Activated CD4-positive, alpha-beta T cell treated with anti-CD3 and anti-CD28 coated beads, Interleukin-2, amount 50 U/mL, for 48 hours (primary cell): ENCODE data around the gene CDC42SE2.
"Not testable (repeated sequence)": the region's sequence is repeated elsewhere in the genome, so short reads cannot be mapped to it uniquely, and the experiment has no call there.

Experiments
- DNase-seq, 2 experiments: peaks; one replicate each; pipeline ENCODE4 v3.0.0-alpha.2; 2020

Gene CDC42SE2

DNA sequence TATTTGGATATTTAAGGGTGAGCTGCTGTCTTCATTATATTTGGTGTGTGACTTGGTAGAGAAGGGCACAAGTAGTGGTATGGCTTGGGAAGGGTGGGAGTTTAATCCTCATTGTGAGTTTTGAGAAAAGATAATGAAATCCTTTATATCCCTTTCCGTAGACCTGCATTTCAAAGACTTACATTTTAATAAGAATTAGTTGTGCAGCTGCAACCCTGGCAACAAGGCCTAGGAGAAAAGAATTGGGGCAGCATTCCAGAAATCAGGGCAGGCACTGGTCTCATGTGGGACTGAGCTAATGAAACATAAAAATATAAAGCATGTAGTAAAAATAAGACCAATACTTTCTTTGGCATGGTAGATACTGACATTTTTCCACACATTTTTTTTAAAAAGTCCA, 60.5 kb downstream of the CDC42SE2 start:
- DNase-seq, result no peak

DNA sequence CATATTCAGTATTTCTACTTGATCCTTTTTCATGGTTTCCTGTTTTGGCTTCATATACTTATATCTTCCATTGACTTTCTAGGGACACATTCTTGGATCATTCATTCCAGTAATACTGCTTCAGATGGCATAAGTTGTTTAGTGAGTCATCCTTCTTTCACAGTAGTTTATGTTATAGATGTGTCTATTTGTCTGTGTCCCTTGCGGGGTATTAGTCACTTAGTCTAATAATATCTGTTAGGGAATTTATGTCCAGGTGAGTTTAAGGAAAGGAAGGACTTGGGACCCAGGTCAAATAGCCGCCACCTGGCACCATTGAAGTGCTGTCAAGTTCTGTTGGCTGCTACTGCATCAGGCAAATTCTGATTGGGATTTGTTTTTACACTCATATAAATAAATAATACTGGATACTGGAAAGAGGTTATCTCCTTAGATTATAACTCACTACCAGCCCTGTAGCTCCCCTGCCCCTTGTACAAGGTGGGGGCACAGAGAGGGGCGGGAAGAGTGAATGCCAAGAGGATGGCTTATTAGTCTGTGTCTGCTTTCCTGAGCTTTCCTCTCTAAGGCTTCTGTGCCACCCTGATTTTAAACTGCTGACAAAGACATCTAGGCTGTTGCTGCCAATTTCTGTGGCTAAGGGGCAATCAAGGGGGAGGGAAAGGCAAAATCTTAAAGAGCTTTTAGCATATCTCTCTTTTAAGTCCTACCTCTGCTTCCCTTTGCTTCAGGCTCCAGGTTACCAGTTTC, 64.9 kb downstream of the CDC42SE2 start:
- DNase-seq, result no peak

DNA sequence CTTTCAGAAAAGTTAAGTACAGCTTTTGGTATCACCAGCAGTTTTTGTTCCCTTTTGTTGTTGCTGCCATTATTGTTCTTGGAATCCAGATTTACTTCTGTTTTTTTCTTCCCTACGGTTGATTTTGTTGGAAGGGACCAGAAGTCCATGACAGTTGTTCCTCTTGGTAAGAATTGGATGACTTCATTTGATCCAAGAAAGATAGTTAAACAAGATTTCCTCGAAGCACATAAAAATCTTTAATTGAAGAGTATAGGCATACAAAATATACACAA, 65.4 kb downstream of the CDC42SE2 start:
- no peak for DNase-seq

DNA sequence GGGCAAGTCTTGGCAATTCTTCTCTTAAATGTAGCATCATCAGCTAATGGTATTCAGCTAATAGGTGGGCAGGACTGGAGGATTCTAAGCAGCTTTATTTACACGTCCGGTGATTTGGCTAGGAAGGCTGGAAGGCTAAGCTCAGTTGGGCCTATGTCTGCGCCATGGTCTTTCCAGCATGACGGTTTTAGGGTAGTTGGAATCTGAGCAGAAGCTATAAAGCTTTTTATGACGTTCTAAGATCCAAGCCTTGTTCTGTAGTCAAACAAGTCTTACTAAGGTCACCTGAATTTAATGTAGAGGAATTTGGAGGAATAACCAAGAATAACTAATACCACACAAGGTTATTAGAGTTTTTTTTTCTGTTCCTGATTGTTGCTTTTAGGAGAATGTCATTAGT, 66.2 kb downstream of the CDC42SE2 start:
- DNase-seq, result no peak

DNA sequence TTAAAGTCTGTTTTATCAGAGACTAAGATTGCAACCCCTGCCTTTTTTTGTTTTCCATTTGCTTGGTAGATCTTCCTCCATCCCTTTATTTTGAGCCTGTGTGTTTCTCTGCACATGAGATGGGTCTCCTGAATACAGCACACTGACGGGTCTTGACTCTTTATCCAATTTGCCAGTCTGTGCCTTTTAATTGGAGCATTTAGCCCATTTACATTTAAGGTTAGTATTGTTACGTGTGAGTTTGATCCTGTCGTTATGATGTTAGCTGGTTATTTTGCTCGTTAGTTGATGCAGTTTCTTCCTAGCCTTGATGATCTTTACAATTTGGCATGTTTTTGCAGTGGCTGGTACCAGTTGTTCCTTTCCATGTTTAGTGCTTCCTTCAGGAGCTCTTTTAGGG, 71.9 kb downstream of the CDC42SE2 start:
- not testable (repeated sequence) for DNase-seq

DNA sequence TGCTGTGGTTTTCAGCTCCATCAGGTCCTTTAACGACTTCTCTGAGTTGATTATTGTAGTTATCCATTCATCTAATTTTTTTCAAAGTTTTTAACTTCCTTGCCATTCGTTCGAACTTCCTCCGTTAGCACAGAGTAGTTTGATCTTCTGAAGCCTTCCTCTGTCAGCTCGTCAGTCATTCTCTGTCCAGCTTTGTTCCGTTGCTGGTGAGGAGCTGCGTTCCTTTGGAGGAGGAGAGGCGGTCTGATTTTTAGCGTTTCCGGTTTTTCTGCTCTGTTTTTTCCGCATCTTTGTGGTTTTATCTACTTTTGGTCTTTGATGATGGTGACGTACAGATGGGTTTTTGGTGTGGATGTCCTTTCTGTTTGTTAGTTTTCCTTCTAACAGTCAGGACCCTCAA, 72.9 kb downstream of the CDC42SE2 start:
- not testable (repeated sequence) for DNase-seq

DNA sequence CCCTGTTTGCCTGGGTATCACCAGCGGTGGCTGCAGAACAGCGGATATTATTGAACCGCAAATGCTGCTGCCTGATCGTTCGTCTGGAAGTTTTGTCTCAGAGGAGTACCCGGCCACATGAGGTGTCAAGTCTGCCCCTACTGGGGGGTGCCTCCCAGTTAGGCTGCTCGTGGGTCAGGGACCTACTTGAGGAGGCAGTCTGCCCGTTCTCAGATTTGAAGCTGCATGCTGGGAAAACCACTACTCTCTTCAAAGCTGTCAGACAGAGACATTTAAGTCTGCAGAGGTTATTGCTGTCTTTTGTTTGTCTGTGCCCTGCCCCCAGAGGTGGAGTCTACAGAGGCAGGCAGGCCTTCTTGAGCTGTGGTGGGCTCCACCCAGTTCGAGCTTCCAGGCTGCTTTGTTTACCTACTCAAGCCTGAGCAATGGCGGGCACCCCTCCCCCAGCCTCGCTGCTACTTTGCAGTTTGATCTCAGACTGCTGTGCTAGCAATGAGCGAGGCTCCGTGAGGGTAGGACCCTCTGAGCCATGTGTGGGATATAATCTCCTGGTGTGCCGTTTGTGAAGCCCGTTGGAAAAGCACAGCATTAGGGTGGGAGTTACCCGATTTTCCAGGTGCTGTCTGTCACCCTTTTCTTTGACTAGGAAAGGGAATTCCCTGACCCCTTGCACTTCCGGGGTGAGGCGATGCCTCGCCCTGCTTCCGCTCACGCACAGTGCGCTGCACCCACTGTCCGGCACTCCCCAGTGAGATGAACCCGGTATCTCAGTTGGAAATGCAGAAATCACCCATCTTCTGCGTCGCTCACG, 73.6 kb downstream of the CDC42SE2 start:
- not testable (repeated sequence) for DNase-seq

DNA sequence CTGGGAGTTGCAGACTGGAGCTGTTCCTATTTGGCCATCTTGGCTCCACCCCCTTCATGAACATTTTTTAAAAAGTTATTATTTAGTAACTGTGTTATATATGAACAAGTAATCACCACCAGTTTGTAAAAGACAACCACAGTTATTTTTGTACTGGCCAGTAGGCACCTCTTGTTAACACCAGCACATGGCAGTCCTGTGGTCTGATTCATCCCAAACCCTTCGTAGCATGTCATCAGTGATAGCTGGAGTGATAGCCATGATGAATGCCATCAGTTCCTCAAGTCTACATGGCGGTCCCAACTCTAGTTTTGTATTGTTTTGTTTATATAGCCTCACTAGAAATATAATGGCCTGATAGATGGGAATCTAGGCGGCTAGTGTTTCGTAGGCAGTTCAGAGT, 74.2 kb downstream of the CDC42SE2 start:
- no peak for DNase-seq

DNA sequence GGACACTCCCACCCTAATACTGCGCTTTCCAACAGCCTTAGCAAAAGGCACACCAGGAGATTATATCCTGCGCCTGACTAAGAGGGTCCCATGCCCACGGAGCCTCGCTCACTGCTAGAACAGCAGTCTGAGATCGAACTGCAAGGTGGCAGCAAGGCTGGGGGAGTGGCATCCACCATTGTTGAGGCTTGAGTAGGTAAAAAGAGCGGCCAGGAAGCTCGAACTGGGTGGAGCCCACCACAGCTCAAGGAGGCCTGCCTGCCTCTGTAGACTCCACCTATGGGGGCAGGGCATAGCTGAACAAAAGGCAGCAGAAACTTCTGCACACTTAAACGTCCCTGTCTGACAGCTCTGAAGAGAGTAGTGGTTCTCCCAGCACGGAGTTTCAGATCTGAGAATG, 80.4 kb downstream of the CDC42SE2 start:
- not testable (repeated sequence) for DNase-seq

DNA sequence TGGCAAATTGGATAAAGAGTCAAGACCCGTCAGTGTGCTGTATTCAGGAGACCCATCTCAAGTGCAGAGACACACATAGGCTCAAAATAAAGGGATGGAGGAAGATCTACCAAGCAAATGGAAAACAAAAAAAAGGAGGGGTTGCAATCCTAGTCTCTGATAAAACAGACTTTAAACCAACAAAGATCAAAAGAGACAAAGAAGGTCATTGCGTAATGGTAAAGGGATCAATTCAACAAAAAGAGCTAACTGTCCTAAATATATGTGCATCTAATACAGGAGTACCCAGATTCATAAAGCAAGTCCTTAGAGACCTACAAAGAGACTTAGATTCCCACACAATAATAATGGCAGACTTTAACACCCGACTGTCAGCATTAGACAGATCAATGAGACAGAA, 82.4 kb downstream of the CDC42SE2 start:
- not testable (repeated sequence) for DNase-seq

DNA sequence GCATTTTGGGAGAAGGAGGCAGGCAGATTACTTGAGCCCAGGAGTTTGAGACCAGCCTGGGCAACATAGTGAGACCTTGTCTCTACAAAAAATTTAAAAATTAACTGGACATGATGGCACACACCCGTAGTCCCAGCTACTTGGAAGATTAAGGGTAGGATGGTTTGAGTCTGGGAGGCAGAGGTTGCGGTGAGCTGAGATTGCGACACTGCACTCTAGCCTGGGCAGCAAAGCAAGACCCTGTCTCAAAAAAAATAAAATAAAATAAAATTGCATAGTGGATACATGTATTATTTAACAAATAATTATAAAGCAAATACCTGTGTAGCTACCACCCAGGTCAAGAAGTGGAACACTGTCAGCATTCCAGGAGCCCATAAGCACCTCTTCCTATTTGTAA, 90.1 kb downstream of the CDC42SE2 start:
- DNase-seq, result no peak

DNA sequence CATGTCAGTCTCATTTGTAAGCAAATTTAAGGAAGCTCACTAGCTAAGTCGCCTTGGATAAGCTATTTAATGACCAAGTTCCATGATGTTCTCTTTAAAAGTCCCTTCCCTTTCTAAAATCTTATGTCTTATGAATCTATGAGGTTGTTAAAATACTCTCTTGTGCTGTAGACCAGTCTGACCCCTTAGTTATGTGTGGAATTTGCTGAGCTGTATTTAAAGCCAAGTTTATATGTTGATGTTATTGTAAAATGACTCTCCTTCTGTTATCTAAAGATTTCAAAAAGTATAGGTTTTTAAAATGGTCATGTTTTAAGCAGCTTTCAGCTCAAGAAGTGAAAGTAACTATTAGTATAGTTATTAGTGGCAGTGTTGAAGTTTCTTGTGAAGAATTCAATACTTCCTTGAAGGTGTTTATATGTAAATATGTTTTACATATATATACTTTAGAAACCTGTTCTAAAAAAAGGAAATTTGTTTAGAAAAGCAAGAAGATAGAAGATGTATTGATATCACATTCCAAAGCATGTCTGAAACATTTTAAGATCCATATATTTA, 92.2 kb downstream of the CDC42SE2 start:
- no peak for DNase-seq

DNA sequence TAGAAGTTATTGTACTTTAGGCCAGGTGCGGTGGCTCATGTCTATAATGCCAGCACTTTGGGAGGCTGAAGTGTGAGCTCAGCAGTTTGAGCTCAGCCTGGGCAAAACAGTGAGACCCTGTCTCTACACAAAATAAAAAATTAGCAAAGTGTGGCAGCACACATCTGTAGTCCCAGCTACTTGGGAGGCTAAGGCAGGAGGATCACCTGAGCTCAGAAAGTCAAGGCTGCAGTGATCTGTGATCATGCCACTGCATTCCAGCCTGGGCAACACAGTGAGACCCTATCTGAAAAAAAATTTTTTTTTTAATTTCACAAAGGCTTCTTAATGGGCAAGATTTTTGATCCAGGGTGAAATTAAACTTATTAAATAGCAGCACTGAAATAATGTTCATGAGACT, 92.8 kb downstream of the CDC42SE2 start:
- no peak for DNase-seq

DNA sequence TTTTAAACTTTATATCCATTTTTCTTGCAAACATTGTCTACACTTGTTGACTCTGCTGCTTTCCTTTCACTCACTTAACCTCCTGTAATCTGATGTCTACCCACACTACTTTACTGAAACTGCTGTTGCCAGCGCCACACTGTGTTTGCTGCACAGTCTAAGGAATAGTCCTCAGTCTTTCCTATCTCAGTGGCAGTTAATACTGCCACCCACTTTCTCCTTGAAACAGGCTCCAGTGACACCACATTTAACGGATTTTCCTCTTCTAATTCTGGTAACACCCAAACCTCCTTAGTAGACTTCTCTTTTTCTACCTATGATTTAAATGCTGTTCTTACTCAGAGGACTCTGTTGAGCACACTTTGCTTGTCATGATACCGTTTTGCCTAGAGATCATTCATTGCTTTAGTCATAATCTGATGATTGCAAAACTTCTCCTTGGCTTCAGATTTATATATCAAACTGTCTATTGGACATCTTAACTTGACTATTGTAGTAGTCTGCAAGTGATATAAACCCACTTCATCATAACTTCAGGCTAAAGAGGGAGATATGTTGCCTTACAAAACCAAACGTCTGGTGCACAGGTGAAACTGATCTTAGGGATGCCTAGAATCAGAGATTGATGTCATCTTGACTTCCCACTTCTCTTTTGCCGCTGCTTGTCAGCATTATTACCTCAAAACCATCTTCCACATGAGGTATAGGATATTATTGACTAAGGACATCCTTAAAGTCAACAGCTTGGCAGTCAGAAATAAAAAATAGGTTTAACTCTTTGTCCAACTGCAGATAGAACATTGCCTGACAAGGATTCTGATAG, 94.1 kb downstream of the CDC42SE2 start:
- DNase-seq, result peak; percentile 39 to 55

DNA sequence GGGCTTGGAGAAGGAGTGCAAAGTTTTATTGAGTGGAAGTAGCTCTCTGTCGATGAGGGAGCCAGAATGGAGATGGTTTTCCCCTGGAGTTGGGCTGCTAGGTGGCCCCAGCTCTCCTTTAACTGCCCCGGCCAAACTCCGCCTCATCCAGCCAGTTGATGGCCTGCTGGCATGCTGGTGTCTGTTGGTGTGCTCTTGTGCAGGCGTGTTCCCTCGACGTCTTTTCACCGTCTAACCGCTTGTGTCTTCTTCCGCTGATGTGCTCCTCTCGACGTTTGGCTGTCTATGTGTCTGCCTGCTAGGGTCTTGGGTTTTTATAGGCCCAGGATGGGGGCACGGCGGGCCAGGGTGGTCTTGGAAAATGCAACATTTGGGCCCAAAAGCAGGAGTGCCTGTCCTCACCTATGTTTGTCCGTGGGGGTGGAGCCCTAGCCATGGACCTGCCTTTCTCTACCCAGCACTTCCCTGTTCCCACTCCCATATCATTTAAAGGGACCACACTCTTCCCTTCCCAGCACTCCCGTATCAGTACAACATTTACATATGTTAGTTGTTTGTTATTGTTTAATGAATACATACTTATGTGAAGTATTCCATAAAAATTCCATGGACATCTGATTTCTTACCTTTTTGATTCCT, 97.9 kb downstream of the CDC42SE2 start:
- no peak for DNase-seq

DNA sequence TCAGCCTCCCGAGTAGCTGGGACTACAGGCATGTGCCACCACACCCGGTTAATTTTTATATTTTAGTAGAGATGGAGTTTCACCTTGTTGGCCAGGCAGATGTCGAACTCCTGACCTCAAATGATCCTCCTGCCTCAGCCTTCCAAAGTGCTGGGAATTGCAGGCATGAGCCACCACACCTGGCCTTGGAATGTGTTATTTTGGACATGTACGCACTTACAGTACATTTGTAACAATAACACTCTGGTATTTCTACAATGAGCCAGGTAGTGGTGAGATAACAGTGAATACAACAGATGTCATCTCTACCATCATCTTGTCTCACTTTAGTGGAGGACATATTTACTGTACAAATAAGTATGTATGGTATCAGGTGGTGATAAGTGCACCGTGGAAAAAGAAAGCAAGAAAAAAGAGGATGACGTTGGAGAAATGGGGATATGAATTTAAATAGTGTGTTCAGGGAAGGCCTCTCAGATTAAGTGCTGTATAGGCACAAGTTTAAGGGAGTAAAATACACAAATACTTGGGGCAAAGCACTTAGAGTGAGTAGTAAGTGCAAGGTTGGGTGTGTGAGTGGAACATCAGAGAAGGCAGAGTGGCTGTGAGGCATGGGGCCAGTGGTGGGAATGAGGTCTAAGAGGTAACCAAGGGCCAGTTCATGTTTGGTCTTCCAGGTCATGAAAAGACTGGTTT, 100.1 kb downstream of the CDC42SE2 start:
- DNase-seq, result no peak

DNA sequence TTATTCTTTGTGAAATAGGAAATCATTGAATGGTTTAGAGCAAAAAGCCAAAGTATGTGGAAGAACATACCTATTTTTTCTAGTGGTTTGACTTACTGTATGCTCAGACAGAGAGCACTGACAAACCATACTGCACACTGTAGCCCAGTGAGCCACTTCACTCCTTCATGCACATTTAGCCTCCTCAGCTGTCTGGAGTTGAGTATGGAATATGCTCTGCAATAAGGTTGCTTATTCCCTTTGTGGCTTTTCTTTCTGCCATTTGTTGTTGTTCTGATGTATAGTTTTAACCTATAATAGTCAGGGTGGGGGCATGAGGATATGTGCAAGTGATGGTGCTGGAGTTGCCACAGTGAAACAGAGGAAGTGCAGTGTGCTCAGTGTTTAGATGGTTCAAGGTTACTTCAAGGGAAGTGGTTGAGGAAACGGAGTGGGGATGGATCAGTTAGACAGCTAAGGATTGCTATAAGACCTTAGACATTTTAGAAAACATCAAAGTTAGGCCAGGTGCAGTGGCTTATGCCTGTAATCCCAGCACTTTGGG, 100.7 kb downstream of the CDC42SE2 start:
- DNase-seq, result no peak

DNA sequence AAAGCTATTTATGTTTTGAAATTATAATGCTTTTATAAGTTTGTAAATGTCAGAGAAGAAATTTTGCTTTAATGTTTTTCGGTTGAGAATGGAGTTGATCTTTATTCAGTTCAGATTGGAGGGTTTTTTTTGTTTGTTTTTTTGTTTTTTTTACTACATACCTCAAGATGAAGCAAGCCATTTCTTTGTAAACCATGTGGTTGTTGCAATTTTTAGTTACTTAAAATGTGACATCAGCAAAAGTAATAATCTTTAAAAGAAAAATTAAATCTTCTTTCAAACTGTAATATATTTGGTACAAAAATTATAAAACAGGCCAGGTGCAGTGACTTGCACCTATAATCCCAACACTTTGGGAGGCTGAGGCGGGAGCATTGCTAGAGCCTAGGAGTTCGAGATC, 102.6 kb downstream of the CDC42SE2 start:
- DNase-seq, result no peak

DNA sequence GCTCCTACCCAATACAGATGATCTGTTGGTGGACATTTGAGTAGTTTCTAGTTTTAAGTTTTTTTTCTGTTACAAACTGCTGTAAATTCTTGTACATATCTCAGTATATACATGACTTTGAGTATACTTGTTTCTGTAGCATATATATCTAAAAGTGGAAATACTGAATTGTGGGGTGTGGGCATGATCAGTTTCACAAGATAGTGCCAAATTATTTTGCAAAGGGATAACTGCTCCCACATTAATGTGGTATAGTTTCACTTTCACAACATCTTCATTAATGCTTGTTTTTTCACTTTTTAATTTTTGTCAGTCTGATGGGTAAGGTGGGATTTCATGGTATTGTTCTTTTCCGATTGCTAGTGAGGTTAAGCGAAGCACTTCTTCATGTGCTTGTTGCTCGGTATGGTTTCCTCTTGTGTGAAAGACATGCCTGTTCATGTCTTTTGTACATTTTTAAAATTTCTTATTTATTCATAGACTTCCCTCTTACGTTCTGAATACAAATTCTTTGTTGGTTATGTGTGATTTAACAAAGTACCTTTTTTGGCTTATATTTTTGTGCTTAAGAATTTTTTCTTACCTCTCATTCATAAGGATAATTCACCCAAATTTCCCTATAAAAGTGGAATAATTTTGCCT, 103.5 kb downstream of the CDC42SE2 start:
- no peak for DNase-seq

DNA sequence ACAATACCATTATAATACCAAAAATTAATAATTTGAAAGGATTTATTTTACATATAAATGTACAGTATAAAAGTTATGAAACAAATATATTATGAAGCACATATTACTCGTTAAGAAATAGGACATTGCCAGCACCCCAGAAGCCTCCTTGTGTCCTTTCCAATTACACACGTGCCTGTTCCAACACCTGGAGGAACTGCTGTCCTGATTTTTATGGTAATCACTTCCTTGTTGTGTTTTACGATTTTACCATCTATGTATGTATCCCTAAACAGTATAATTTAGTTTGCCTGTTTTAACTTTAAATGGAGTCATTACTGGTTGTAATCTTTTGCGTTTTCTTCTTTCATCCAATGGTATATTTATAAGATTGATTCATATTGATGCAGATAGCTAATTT, 105.0 kb downstream of the CDC42SE2 start:
- no peak for DNase-seq

DNA sequence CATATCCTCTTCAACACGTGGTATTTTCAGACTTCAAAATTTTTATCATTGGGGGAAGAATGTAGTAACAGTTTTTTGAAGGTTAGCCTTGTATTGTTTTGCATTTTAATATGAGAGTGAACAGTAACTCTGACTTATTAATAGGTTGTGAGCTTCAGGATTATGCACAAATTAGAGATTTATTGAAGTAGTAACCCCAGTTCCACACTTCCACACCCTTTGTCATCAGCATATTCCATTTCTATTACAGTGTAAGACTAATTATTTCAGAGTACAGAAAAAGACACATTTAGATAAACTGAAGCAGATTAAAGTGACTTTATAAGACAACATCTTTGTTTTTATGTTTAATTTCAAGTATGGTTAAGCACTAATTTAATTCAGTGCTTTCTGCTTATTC, 105.7 kb downstream of the CDC42SE2 start:
- DNase-seq, result no peak
